Fibroblast of villous mesenchyme (primary cell): Measurements from ENCODE around the gene ENDOG. TPM values are rescaled to one million over a fixed set of nuclear protein-coding genes. Genes with fewer than 3 reads are reported as not detected.
A peak's percentile ranks its signal among the peaks of the same experiment; 100 is the strongest.
"Not testable (repeated sequence)": the region's sequence is repeated elsewhere in the genome, so short reads cannot be mapped to it uniquely, and the experiment has no call there.

Experiments used
- DNase-seq: peaks from one replicate; pipeline ENCODE4 v3.0.0-alpha.2; 2010; ENCODE audit warnings: low read depth
- H3K4me3 ChIP-seq: 2 replicates; pipeline ENCODE4 v1.5.1; 2011; ENCODE audit warnings: low read depth, mild to moderate bottlenecking, low read length
- CTCF ChIP-seq: IDR thresholded peaks from 2 replicates; pipeline ENCODE4 v1.5.1; 2012; ENCODE audit warnings: low read depth, mild to moderate bottlenecking, low read length; ENCODE audit not compliant: insufficient read depth
- total RNA-seq: library from RNA; depleted of rRNA; stranded (reverse); fragments of >200 nt; gene quantifications from 2 replicates; pipeline ENCODE4 v1.2.3, GENCODE V29; 2012

The ENDOG gene
- total RNA-seq, 1 donor = 17.3 TPM

GRCh38 chr9:128841694-128842492, 23.6 kb downstream of the ENDOG start:
- no peak for TF ChIP-seq CTCF
- DNase-seq = no peak
- no peak overlapping the region for H3K4me3 ChIP-seq

DNA sequence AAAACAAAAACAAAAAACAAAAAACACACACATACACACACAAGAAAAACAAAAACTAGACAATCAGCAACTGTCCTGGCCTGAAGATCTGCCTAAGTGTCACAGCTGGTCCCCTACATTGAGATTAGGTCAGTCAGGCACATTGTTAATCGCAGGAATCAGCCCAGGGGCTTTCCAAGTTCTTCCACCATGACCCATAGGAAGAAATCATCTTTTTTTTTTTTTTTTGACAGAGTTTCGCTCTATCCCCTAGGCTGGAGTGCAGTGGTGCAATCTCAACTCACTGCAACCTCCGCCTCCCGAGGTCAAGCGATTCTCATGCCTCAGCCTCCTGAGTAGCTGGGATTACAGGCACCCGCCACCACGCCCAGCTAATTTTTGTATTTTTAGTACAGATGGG, 24.9 kb downstream of the ENDOG start:
- not testable (repeated sequence) for H3K4me3 ChIP-seq, DNase-seq

- H3K4me3 ChIP-seq = no peak overlapping the region
- DNase-seq = no peak
- TF ChIP-seq CTCF = no peak
These were observed 27.1 kb downstream of the ENDOG start for GRCh38 chr9:128845186-128845931.

DNA sequence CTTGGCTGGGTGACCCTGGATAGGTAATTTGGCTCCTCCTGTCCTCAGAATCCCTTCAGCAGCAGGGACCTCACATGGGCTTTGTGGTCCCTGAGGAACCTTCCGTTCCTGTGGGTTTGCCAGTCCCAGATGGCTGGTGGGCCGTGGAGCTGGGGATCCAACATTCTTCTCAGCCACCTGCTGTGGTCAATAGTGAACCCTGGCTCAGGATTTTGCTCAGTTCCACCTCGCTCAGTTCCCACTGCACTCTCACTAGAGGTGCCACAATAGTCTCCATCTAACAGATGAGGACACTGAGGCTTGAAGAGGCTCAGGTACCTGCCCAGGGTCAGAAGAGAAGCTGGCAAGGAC, 28.4 kb downstream of the ENDOG start:
- no peak overlapping the region for H3K4me3 ChIP-seq
- TF ChIP-seq CTCF = no peak
- DNase-seq = no peak

DNA sequence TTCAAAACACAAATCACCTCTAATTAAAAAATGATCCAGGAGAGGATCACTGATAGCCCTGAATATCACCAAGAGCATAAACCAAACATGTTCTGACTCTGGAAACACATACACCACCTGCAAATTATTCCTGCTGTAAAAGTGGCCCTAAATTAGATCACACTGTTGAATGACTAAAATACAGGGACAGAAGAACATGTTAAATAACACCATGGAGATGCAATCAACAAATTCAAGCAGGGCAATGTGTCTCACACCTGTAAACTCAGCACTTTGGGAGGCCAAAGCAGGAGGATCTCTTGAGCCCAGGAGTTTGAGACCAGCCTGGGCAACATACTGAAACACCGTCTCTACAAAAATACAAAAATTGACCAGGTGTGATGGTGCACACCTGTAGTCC, 29.5 kb downstream of the ENDOG start:
- DNase-seq = no peak
- no peak for TF ChIP-seq CTCF
- H3K4me3 ChIP-seq = no peak overlapping the region

DNA sequence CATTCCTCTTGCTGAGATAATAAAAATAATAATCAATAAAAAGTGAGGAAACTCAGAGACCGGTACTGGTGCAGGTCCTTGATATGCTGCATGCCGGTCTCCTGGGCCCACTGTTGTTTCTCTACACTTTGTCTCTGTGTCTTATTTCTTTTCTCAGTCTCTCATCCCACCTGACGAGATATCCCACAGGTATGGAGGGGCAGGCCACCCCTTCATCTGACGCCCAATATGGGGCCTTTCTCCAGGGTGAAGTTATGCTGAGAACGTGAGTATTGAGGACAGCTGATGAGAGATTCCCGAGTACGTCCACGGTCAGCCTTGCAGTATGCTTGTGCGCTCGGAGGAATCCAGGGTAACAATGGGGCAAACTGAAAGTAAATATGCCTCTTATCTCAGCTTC, 32.7 kb downstream of the ENDOG start:
- H3K4me3 ChIP-seq, DNase-seq: not testable (repeated sequence)

DNA sequence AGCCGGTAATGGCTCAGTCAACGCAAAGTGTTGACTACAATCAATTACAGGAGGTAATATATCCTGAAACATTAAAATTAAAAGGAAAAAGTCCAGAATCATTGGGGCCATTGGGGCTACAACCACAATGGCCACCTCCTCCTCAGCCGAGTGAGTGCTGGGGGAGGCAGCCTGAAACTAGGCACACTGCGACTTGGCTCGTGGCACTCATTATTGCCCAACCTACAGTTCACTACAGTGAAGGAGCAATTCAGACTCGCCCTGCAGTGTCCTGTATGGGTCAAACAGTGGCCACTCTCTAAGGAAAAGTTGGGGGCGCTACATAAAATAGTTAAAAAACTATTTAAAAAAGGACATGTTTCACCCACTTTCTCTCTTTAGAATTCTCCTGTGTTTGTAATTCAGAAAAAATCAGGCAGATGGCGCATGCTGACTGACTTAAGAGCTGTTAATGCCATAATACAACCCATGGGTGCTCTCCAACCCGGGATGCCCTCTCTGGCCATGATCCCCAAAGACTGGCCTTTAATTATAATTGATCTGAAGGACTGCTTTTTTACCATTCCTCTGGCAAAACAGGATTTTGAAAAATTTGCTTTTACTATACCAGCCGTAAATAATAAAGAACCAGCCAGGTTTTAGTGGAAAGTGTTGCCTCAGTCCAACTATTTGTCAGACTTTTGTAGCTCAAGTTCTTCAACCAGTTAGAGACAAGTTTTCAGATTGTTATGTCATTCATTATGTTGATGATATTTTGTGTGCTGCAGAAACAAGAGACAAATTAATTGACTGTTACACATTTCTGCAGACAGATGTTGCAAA, 33.7 kb downstream of the ENDOG start:
- peak; percentile 50 for TF ChIP-seq CTCF
- DNase-seq = peak; percentile 56
- H3K4me3 ChIP-seq = not testable (repeated sequence)

- not testable (repeated sequence) for DNase-seq, H3K4me3 ChIP-seq
These were observed 34.3 kb downstream of the ENDOG start for GRCh38 chr9:128852646-128853045.

DNA sequence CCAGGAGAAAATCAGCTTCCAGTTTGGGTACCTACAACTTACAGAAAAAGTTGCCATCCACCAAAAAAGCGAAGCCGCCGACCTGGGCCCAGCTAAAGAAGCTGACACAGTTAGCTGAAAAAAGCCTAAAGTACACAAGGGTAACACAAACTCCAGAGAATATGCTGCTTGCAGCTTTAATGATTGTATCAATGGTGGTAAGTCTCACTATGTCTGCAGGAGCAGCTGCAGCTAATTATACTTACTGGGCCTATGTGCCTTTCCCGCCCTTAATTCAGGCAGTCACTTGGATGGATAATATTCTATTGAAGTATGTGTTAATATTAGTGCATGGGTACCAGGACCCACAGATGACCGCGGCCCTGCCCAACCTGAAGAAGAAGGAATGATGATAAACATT, 36.2 kb downstream of the ENDOG start:
- H3K4me3 ChIP-seq, DNase-seq: not testable (repeated sequence)

- DNase-seq = not testable (repeated sequence)
These were observed 40.2 kb downstream of the ENDOG start for GRCh38 chr9:128858476-128858875.

More at GRCh38 chr9:128858476-128858875, 40.2 kb downstream of the ENDOG start:
- not testable (repeated sequence) for H3K4me3 ChIP-seq
